HG02798 (cell line): ENCODE data around the gene MXD4.

Experiments
- ATAC-seq: cut with Tn5 transposase; IDR thresholded peaks from one replicate; pipeline ENCODE4 v1.9.1; 2021; ENCODE audit warnings: mild to moderate bottlenecking; ENCODE audit not compliant: unreplicated experiment, poor library complexity

MXD4 gene

DNA sequence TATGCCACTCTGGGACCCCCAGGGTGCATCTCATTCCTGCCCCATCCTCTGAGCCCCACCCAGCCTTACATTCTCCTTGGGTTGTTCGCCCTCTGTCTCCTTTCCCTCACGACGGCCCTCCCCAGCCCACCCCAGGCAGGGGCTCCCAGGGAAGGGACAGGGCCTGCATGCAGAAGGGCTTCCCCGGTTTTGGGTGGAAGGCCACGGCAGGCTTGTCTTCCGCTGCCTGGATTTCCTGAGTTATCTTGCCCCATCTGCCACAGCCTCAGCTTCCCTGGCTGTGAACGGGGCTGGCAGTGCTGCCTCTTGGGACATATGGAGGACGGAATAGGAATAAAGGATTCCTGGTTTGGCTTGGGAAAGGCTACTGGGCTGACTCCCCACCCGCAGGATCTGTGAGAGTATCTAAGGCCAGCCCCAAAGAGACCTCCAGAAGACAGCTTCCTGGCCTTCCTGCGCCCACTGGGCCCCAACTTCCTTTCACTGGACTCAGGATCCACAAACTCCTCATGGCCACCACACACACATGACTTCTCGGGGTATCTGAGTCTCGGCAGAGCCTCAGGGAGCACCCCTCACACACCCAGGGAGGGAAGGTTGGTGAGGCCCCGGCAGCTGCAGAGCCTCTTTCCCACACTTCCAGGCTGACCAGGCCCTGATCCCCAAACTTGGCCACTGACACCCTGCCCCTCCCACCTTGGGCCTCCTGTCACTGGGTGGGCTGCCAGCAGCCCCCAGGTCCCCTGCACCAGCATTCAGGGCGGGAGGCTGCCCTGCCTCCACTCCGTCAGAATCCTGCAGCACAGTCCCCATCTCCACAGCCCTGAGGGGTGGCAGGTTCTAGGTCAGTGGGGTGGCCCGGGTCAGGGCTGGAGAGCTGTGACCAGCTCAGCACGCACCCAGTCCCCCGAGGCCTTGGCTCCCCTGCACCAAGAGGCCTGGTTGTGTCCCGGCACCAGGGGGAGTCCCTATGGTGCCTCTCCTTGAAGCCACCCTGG is 3.5 kb upstream of the MXD4 start:
- ATAC-seq, result no peak

DNA sequence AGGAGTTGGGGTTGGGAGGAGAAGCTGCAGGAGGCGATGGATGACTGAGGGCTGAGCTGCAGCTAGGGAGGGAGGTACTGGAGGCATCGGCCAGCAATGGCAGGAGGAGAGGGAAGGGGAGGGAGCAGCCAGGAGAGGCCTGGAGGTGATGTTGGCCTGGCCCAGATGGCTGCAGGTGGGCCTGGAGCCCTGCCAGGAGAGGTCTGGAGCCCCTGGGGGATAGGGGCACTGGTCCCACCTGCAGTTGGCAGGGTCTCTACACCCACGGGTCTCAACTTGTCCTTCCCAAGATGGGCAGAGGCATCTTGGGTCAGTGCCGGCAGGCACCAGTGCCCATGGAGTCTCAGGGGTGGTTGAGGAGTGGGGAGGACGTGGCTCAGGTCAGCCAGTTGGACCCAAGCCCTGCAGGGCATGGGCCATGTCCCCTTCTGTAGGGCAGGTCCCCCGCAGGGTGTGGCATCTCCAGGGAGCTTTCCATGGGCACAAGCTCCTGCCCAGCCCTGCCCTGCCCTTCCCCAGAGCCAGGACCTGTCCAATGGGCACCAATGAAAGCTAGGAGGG is 2.7 kb upstream of the MXD4 start:
- no peak for ATAC-seq

DNA sequence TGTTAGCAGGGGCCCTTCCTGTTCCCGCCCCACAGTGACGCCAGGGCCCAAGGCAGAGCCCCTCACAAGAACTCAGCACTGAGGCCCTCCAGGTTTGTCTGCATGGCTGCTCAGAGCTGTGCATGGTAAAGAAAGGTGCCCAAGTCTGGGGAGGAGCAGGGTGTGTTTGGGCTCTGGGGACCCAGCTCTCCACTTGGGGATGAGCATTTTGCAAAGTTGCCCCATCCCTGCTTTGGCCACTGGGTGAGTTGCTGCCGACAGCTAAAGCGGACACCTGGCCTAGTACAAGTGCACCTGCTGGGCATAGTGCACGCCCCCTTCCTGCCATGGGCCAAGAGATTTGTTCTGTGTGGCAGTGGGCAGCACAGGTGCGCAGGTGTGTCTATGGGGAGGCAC is 2.0 kb upstream of the MXD4 start:
- ATAC-seq, result no peak

DNA sequence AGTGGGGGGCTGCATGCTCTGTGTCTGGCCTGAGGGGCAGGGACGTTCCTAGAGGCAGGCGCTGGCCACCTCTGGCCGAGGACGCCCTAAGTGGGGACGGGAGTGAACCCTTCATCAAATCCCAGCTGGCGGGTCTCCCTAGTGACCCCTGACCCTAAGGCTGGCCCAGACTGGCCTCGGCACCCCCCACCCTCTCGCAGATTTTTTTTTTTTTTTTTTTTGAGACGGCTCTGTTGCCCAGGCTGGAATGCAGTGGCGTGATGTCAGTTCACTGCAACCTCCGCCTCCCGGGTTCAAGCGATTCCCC is 988 bp upstream of the MXD4 start:
- ATAC-seq, result no peak

DNA sequence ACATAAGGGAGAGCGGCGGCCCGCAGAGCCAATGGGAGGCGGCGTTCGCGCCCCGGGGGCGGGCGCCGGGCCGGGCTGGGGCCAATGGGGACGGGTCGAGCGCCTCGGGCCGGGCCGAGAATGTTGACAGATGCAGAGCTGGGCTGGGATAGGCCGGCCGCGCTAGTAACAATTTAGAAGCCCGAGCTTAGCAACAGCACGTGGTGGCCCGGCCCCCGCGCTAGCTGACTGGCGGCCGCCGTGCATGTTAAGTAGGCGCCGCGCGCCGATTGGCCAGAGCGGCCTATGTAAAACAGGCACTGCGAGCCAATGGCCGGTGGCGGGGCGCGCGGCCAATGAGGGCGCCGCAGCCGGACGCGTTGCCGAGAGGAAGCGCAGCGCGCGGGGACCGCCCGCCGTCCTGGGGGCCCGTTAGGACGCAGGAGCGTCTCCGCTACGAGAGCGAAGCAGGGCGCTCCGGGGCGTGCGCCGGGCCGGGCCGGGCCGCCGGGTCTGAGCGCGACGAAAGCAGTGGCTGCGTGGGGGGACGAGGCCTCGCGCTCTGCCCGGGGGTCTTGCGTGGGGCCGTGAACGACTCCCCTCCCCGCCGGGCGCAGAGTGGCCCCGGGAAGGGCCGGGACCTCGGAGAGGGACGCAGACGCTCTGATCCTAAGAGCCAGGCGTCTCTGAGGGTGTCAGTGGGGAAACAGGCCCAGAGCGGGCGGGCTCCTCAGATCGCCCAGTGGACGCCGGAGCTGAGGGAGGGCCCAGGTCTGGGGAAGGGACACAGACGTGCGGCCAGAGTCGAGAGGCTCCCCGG is 435 bp upstream of the MXD4 start:
- ATAC-seq, result peak; percentile 91

DNA sequence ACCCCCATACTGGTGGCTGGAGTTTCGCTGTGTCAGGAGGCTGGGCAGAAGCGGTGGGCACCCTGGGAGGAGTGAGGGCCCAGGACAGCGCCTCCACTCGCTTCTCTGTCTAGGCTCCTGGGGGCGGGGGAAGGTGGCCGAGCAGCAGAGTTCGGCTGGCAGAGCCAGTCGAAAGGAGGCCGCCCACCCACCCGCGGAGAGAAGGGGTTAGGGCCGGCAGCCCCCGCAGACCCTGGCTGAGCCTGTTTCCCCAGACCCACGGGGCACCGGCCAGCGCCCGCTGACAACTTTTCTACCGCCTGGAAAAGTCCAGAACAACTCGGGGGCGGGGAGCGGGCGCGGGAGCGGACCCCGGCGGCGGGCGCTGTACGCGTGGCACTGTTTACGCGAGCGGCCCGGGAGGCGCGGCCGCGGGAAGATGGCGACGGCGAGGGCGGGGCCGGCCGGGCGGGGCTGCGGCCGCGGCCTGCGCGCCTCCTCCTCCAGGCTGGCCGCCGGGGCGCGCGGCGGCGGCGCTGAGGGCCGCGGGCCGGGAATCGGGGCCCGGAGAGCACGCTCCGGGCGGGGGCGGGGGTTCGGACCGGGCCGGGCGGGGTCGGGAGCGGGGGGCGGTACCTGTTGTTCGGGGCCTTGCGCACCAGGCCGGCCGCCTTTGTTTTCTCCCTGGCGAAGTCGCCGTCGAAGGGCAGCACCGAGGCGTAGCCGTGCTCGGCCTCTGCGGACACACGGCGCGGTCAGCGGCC is 628 bp downstream of the MXD4 start:
- ATAC-seq, result peak; percentile 20

DNA sequence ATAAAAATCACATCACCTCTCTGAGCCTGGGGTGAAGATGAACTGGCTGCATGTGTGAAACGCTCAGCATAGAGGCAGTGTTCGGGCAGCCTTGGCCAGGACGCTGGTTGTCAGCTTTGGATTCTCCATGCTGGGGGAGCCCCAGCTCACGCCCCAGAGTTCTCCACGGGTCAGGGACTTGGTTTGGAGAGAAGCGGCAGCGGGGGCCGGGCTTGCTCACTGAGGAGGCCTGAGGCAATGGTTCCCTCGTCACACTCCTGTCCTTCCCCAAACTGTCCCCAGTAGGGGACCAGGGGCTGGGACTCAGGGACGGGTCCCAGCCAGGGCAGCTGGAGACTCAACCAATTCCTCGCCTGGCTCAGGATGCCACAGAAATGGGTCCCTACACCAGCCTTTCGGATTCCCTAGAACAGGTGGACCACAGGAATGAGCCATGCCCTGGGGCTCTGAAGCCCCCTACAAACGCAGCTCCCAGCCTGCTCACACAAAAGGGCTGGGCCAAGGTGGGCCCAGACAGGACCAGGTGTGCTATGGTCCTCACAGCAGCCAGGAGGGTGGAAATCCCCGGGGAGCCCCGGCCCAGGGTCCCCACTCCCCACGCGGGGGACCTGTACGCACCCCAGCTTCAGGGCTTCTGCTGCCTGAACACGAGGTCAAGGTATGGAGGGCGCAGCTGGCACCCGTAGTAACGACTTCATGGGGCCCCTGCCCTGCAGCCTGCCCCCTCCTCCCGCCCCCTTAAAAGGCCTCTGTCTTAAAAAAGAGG is 1.4 kb downstream of the MXD4 start:
- ATAC-seq, result no peak

DNA sequence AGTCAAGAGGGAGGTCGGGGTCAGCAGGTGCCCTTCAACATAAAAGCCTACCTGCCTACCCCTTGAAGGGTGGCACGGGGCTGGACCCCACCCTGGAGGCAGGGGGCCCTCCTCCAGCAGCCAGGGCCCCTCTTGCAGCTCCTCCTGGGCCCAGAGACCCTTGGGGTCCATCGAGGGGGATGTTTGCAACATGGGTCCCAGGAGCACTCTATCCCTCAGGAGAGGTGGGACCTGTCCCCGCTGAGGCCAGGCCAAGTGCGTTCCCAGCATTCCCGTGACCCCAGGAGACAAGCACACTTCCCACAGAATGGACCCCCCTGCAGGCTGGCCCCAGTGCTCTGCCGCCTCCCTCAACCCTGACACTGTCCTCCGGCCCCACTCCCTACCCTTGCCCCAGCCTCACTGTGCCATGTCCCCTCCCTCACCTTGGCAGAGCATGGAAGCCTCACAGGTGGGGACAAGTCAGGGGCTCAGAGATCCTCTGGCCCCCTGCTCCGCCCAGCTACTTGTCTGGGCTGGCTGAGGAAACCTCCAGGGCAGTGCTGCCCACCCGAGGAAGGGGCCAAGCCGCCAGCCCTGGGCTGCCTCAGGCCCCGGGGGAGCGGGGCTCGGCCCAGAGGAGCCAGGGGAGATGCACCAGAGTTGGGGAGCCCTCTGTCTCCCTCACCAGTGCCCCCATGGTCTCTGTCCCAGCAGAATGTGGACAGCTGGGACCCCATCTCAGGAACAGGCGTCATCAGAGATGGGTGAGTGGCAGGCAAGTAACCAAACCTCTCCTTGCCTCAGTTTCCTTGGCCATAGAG is 2.2 kb downstream of the MXD4 start:
- ATAC-seq, result no peak

DNA sequence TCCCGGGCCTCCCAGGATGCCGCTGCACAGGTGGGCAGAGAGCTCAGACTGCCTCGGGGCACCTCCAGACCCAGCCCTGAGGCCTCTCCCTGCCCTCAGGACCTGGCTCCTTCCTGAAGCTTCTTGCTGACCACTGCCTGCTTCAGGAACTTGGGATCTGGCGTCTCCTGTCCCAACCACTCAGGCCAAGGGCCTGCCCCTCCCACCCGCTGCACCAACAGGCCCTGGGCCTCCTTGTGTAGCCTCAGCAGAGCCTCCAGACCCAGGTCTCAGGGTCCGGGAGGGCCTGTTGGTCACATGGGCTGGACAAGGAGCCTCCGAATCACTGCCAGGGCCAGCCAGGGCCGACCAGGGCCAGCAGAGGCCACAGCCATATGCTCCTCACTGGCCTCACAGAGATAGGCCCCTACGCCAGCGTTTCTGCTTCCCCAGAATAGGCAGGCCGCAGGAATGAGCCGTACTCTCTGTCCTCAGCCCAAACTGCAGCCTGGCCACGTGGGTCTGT is 2.8 kb downstream of the MXD4 start:
- ATAC-seq, result no peak

DNA sequence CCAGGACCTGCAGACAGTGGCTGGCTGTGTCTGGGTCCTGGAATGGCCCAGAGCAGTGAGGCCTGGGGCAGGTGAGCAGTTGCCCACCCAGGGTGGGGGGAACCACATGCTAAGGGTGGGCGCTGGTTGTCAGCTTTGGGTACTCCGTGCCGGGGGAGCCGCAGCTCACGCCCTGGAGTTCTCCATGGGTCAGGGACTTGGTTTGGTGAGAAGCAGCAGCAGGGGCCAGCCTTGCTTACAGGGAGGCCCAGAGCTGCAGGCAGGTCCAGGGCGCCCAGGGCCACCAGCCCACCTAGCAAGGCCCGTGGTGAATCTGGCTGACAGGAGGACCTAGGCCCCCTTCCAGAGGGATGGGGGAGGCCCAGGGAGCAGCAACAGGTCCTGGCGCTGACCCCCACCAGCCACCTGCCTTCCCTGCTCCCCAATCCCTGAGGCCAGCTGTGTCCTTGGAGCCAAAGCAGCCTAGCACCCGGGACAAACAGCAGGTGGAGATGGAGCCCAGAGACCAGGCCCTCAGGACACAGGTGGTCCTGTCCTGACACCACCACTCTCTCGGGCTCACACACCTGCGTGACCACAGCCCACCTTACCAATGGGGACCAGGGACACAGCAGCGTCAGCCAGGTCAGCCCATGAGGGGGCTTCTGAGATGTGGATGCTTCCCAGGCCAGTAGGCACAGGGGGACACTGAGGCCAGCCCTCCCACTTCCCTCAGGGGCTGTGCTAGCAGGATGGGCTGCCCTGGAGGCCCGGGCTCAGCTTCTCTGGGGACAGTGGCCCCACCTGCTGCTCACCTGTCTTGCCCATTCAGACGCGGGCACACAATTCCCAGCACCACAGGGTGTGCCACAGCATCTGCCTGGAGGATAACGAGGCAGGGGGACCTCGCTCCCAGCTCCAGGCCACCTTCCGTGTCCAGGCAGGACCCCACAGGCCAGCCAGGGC is 3.5 kb downstream of the MXD4 start:
- ATAC-seq, result no peak

DNA sequence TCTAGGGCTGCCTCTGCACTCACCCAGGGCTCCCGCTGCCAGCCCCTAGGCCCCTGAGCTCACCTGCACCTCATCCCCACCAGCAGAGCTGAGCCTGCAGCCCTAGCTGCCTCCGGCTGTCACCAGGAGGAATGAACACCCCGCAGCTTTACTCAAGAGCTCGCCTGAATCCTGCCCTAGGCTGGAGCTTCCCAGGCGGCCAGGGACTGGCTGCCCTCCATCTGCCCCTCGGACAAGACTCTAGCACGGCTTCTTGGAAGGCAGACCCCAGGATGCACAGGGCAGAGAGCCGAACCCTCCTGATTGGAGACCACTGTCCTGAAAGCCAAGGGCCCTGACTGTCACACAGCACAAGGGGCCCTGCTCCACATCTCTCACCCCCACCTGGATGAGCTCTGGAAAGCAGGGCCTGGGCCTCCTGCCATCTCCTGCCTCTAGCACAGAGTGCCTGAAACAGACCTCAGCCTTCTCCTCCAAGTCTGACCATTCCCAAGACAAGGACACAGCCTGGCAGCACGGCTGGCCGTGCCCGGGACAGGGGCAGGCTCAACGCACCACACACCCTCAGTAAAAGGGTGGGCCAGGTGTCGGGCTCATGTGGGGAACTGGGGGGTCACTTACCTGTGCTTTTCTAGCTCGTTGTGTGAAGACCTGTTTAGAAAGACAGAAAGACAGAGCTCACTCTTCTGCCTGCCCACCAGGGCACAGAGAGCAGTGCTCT is 4.4 kb downstream of the MXD4 start:
- no peak for ATAC-seq

DNA sequence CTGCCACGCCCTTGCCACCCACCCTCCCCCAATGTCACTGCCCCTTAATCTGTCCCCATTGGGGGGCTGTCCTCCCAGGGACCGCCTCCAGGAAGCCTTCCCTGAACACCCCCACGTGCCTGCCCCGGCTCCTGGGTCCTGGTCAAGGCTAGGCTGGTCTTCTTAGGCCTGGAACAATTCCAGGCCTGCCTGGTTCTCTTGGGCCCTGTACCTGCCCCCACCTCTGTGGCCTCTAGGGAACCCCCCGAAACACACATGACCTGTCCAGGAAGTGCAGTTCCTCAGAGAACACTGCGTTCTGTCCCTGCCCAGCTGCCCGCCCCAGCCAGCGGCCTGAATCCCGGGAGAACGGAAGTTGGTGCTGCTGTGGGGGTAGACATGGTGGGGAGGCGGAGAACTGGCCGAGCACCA is 5.1 kb downstream of the MXD4 start:
- ATAC-seq, result no peak

DNA sequence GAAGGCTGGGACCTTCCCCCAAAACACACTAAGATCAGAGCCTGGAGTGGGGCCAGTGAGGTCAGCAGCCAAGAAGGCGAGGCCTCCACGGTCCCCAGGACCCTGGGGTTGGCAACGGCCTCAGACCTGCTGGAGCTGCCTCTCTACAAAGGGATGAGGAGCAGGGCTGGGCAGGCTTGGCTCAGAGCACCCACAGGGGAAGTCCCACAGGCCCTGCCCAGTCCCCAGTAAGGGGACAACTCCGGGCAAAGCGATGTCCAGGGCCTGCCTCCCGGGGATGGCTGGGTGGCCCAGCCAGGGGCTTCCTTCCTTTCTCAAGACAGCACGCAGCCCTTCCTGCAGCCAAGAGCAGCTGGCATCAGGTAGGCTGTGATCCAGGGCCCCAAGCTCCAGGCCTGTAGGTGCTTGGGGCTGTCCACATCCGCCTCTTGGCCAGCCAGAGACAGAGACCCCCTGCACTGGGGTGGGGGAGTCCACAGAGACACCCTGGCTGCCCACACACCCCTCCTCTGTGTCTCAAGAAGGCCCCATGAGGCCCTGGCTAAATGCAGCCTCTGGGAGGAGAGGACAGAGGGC is 5.7 kb downstream of the MXD4 start:
- ATAC-seq, result no peak

DNA sequence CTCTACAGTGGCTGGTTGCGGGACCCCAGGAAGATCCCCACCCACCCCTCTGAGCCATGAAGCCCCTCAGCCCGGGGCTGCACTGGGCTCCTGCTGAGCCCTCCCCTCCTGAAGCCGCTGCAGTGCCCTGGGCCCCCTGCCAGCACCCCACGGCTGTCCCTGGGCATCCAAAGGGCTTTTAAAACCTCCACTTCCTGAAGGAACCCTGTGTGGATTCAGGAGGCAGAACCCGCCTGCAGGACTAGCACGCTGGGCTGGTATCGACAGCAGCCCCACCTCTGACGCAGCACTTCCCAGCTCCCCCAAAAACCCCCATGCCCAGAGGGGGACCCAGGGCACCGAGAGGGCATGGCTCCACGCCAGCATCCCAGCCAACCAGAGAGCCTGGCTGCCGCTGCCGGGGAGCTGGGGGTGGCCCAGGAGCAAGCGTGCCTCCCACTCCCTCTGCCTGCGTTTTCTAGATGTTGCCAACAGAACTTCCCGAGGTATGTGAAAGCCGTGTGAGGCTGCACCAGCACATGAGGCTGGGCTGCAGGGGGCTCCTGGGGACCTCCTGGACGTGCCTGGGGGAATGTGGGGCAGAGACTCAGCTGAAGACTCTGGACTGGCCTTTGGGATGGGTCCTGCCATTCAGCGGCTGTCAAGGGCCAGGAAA is 6.3 kb downstream of the MXD4 start:
- no peak for ATAC-seq

DNA sequence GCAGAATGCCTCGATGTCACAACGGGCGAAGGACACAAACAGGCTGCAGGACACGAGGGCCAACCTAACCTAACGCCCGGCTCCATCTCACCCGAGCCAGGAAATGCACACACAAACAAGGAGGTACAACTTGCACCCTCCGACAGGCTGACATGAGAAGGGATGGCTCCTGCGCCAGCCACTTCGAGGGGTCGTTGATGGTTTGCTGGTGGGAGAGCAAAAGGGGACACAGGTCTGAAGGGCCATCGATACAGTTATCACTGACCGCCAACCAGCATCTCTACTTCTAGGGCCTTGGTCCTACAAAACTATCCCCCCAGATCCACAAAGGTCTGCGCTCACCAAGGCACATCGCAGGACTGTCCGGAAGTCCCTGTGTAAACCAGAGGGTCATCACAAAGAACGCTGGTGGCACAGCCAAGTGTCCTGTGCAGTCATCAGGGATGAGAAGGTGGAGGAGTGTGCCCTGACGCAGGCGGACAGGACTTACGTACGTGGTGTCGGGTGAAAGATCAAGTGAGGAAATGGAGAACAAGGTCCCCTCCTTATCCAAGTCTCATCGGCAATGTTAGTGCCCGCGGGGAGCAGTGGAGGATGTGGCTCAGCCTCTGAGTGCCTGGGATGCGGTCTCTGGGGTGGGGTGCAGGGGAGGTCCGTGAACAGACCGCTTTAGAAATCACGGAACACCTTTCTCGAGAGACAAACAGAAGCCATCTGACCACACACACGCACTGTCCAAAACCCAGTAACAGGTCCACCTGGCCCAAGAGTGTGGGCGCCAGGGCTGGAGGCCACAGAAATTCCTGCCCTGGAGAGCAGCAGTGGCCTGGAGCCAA is 7.0 kb downstream of the MXD4 start:
- ATAC-seq, result no peak
